Large intestine (tissue), 1 donor: ENCODE results near the gene HSPA1B. TPM values are rescaled to one million over a fixed set of nuclear protein-coding genes. Genes with fewer than 3 reads are reported as not detected.

ENCODE experiments used
- polyA plus RNA-seq: library from polyadenylated mRNA; unstranded; fragments of 120-200 nt; gene quantifications from one replicate; pipeline ENCODE4 v1.2.1, GENCODE V29; 2013

The HSPA1B gene
- polyA plus RNA-seq, 1 donor, result 241 TPM

Other genes with a start within 250 kb of the HSPA1B start
- gene LTB, start 245.3 kb upstream of the HSPA1B start, polyA plus RNA-seq, result 20.1 TPM
- 19.8 TPM for gene LST1, start 241.5 kb upstream of the HSPA1B start, polyA plus RNA-seq
- 1.7 TPM for gene NCR3, start 234.7 kb upstream of the HSPA1B start, polyA plus RNA-seq
- gene AIF1, start 212.5 kb upstream of the HSPA1B start, polyA plus RNA-seq, result 57.1 TPM
- 122 TPM for gene PRRC2A, start 207.0 kb upstream of the HSPA1B start, polyA plus RNA-seq
- gene BAG6, start 175.1 kb upstream of the HSPA1B start, polyA plus RNA-seq, result 220 TPM
- gene APOM, start 171.8 kb upstream of the HSPA1B start, polyA plus RNA-seq, result 14.1 TPM
- gene C6orf47, start 167.0 kb upstream of the HSPA1B start, polyA plus RNA-seq, result 21.5 TPM
- 21.4 TPM for gene GPANK1, start 162.7 kb upstream of the HSPA1B start, polyA plus RNA-seq
- 196 TPM for gene CSNK2B, start 161.7 kb upstream of the HSPA1B start, polyA plus RNA-seq
- 18.7 TPM for gene LY6G5B, start 157.8 kb upstream of the HSPA1B start, polyA plus RNA-seq
- gene LY6G5C, start 146.7 kb upstream of the HSPA1B start, polyA plus RNA-seq, result 2.6 TPM
- 62.5 TPM for gene ABHD16A, start 124.4 kb upstream of the HSPA1B start, polyA plus RNA-seq
- gene LY6G6F, start 120.9 kb upstream of the HSPA1B start, polyA plus RNA-seq, result 0.07 TPM
- 0.19 TPM for gene LY6G6D, start 112.4 kb upstream of the HSPA1B start, polyA plus RNA-seq
- 0.25 TPM for gene LY6G6C, start 106.0 kb upstream of the HSPA1B start, polyA plus RNA-seq
- gene MPIG6B, start 104.4 kb upstream of the HSPA1B start, polyA plus RNA-seq, result 0.88 TPM
- gene DDAH2, start 98.4 kb upstream of the HSPA1B start, polyA plus RNA-seq, result 82.6 TPM
- 486 TPM for gene CLIC1, start 91.2 kb upstream of the HSPA1B start, polyA plus RNA-seq
- 51.0 TPM for gene MSH5, start 87.7 kb upstream of the HSPA1B start, polyA plus RNA-seq
- 15.0 TPM for gene SAPCD1, start 65.1 kb upstream of the HSPA1B start, polyA plus RNA-seq
- gene VWA7, start 50.4 kb upstream of the HSPA1B start, polyA plus RNA-seq, result 10.1 TPM
- gene VARS1, start 32.0 kb upstream of the HSPA1B start, polyA plus RNA-seq, result 34.2 TPM
- 51.4 TPM for gene LSM2, start 20.8 kb upstream of the HSPA1B start, polyA plus RNA-seq
- gene HSPA1L, start 12.5 kb upstream of the HSPA1B start, polyA plus RNA-seq, result 2.8 TPM
- 115 TPM for gene HSPA1A, start 12.2 kb upstream of the HSPA1B start, polyA plus RNA-seq
- gene NEU1, start 35.1 kb downstream of the HSPA1B start, polyA plus RNA-seq, result 174 TPM
- 157 TPM for gene SLC44A4, start 51.3 kb downstream of the HSPA1B start, polyA plus RNA-seq
- gene EHMT2, start 70.0 kb downstream of the HSPA1B start, polyA plus RNA-seq, result 50.5 TPM
- gene ZBTB12, start 74.3 kb downstream of the HSPA1B start, polyA plus RNA-seq, result 11.8 TPM
- 9.3 TPM for gene C2, start 100.0 kb downstream of the HSPA1B start, polyA plus RNA-seq
- 37.1 TPM for gene CFB, start 118.4 kb downstream of the HSPA1B start, polyA plus RNA-seq
- gene NELFE, start 131.2 kb downstream of the HSPA1B start, polyA plus RNA-seq, result 77.7 TPM
- gene SKIC2, start 131.4 kb downstream of the HSPA1B start, polyA plus RNA-seq, result 52.6 TPM
- 20.0 TPM for gene DXO, start 144.4 kb downstream of the HSPA1B start, polyA plus RNA-seq
- 92.9 TPM for gene C4A, start 154.3 kb downstream of the HSPA1B start, polyA plus RNA-seq
- 91.2 TPM for gene C4B, start 187.1 kb downstream of the HSPA1B start, polyA plus RNA-seq
- 1.5 TPM for gene CYP21A2, start 210.7 kb downstream of the HSPA1B start, polyA plus RNA-seq